HG03469 (cell line): ENCODE results near the gene RAB9B.
"Not testable (repeated sequence)": the region's sequence is repeated elsewhere in the genome, so short reads cannot be mapped to it uniquely, and the experiment has no call there.

Source experiments
- ATAC-seq: cut with Tn5 transposase; IDR thresholded peaks from one replicate; pipeline ENCODE4 v1.9.1; 2021; ENCODE audit warnings: mild to moderate bottlenecking, moderate library complexity, moderate number of reproducible peaks; ENCODE audit not compliant: unreplicated experiment

RAB9B gene, protein sequence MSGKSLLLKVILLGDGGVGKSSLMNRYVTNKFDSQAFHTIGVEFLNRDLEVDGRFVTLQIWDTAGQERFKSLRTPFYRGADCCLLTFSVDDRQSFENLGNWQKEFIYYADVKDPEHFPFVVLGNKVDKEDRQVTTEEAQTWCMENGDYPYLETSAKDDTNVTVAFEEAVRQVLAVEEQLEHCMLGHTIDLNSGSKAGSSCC

GRCh38 chrX:103831803-103832544, at the start of gene RAB9B:
Gene RAB9B, minus strand, starts transcription at chrX:103832257. Its CDS starts 6,473 bp downstream, at chrX:103825784.
- ATAC-seq: peak; percentile 60

DNA sequence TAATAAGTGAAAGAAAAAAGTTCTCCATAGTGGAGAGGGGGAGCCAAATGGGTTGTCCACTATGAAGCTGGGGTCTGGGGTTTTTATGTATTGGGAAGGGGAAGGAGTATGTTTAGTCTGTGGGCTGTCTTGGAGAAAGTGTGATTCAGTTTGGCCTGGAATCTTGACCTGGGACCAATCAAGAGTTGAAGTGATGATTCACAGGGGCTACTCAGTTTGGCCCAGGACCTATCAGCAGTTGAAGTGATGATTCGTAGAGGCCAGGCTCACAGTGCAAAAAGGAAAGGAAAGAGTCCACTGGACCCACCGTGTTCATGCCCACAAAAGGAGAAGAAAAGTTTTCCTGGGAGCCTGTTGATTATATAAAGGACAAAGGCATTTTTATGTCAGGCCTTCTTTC, 47.3 kb upstream of the RAB9B start:
- ATAC-seq: no peak

DNA sequence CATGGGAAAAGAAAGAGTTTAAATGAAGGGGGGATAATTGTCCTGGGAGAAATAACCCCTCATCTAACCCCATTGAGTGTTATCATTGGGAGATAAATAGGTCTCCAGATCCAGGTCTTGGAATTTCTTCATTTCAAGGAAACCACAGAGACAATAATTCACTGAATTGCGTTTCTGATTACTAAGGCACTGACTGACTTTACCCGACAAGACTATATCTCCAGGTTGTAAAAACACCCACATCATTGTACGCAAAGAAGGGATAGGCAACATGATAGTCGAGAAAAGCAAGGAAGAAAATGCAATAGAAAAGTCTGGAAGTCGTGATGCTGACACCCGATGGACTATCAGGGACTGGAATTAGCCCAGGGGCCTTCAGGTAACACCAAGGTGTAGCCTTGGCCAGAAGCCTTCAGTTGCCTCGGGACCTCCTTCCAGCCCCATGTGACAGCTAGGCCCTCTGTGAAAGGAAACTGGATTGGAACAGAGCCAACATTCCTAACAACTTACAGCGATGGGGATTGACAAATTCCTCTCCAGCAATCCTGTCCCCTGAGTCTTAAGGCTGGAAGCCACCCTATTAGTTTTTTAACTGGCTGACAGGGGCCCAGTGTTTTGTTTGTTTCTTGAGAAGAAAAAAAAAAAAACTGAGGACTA, 46.5 kb upstream of the RAB9B start:
- ATAC-seq: no peak

- ATAC-seq: no peak
Observed at GRCh38 chrX:103877571-103877970, 45.5 kb upstream of the RAB9B start.

DNA sequence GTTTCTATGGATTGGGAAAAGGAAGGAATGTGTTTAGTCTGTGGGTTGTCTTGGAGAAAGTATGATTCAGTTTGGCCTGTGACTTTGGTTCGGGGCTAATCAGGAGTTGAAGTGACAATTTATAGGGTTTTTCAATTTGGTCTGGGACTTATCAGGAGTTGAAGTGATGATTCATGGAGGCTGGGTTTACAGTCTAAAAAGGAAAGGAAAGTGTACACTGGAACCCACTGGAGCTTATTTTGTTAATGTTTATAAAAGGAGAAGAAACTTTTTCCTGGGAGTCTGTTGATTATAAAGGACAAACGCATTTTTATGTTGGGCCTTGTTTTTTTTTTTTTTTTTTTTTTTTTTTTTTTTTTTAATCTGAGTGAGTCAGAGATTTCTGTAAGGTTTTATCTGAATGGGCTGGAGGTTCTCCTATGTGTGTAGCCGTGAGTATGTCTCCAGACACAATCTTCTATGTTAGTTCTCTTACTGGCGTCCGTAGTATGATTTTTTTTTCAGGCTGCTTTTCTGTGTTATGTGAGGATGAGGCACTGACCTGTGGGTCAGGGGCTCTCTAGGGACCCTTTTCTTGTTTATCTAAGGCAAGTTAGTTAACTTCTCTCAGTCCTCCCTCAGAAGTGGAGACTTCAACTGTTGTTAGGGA, 33.0 kb upstream of the RAB9B start:
- no peak for ATAC-seq

DNA sequence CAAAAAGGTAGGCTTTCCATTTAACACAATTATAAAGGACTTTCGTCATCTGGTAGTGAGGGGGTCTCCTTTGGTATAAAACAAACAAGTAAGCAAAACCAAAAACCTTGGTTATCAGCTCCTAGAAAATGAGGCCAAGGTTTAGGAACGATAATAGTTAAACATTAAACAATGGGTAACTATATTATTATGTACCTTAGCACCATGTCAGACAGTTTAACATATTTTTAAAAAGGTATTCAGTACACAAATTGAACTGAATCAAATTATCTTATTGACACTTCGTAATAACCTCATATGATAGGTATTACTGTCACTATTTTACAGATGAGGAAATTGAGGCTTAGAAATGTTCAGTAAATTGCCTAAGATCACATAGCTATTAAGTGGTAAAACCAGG, 32.1 kb upstream of the RAB9B start:
- ATAC-seq: no peak

DNA sequence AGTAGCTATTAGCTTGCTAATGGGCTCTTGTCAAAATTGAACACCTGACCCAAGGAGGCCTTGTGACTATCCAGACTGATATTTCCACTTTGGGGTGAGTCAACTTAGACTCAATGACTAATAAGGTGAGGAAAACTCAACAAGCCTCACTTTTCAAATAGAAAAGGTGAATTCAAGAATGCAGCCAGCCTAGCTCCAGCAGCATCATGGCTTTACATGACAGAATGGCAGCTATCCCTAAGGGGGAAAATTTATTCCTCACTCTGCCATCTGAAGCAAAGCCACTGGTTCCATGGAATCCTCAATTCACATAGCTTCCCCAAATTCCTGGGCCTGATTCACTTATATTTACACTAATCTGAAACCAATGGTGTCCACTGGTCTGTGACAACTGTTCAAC, 29.1 kb upstream of the RAB9B start:
- ATAC-seq: no peak

- ATAC-seq: no peak
Observed at GRCh38 chrX:103849558-103849957, 17.5 kb upstream of the RAB9B start.

- no peak for ATAC-seq
Observed at GRCh38 chrX:103847174-103847870, 15.3 kb upstream of the RAB9B start.

DNA sequence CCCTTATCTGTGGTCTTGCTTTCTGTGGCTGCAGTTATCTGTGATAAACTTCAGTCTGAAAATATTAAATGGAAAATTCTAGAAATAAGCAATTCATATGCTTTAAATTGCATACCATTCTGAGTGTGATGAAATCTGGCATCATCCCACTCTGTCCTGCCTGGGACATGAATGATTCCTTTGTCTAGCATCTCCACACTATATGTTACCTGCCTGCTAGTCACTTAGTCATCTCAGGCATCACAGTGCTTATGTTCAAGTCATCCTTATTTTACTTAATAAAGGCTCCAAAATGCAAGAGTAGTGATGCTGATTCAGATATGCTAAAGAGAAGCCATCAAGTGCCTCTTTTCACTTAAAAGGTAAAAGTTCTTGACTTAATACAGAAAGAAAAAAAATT, 14.3 kb upstream of the RAB9B start:
- ATAC-seq: no peak

DNA sequence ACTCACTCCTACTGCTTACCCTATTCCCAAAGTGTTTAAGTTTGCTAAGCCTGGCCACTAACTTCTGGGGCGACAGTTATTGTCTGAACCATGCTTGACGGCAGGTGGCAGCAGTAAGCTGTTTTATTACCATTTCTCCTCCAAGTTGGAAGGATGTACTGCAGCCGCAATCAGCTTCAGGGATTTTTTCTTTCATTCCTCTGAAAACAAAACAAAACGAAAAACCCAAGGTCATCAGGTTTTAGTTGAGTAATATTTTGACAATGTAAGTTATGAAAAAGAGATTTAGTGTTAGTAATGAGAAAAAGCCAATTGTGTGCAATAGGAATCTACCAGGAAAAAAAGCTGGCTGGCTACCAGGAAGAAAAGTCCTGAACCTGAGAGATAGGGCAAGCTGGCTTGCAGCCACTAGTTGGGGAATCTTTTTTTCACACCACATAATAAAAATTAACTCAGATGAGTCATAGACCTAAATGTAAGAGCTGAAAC, 13.2 kb upstream of the RAB9B start:
- peak; percentile 67 for ATAC-seq

DNA sequence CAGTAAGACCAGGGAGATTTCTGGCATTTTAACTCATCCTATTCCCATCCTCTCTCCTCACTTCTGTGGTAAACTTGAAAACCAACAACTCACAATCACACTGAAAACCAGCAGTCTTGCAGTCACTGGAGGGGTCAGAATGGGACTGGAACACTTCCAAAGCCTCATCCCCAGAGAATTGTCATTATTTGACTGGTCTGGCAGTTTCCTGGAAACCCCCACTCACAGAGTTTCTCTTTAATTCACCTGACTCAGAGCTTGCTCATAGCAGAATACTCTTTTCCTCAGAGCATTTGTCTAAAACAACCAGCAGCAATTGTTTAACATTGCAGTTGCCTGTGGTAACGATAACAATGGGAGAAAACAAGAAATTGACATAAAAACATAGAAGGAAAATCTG, 7.3 kb upstream of the RAB9B start:
- ATAC-seq: no peak

DNA sequence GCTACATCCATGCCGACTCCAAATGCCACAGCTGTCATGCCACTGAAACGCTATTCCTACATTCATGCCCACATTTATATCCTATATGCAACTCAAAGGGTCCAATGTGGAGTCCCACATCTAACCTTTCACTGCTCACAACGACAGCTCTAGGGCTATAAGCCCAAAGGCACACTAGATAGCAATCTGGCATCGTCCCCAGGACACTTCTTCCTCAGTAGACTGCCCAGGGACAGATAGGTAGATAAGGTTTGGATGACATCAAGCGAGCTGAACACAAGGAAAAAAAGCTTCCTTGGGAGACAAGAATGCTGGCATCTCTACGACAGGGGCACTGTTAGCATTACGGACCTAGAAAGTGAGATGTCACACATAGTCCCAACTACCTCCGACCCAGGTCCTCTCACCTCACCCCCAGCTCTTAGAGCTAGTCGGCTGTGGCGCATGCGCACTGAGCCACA, 685 bp downstream of the RAB9B start:
- no peak for ATAC-seq

- no peak for ATAC-seq
Observed at GRCh38 chrX:103830848-103831247, 1.2 kb downstream of the RAB9B start.

DNA sequence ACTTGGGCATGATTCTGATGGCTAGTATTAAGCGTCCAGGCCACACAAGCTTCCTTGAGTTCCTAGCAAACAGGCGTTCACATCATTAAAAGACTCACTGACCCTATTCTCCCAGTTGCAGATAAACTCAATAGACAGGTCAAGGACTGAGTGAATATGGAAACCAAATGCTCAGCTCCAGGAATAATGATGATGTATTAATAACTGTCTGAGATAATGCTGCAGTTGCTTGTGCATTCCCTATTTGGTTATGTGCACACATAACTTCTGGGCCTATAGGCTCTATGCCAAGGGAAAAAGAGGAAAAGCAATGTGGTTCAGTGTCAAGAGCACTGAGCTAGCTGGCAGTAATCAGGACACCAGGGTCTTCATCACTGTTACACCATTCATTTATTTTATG, 3.5 kb downstream of the RAB9B start:
- no peak for ATAC-seq

GRCh38 chrX:103825881-103826280, 6.2 kb downstream of the RAB9B start:
- no peak for ATAC-seq

- ATAC-seq: no peak
Observed at GRCh38 chrX:103823591-103823990, 8.5 kb downstream of the RAB9B start.

- not testable (repeated sequence) for ATAC-seq
Observed at GRCh38 chrX:103820802-103821201, 11.3 kb downstream of the RAB9B start.

DNA sequence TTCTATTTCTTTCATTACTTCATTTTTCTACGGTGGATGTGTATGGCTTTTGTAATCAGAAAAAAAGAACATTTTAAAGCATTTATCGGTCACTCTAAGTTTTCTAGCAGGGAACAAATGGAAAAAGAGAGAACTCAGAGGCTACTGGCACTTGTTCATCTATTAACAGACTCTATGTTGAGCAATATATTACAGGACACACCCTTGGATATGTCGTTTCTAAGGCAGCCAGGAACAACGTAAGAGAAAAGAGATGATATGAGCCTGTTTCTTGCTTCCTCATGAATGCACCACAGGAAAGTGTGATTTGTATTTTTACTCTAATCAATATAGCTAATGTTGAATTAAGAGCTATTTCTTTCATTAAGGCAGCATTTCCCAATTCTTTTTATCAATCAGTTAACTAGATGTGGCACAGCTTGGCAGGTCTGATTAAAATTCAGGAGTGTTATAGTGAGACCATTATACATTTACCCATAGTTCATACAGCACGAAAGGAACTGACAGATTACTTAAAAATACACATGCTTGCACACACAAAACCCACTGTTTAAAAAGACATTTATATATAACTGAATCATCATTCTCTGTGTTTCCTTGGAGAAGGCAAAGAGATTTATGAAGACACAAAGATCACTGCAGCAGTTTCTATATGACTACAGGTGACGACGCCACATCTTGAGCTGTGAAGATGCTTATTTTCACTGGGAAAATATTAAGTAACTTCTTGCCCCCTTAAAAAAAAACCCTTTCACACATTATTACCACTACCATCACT, 13.0 kb downstream of the RAB9B start:
- no peak for ATAC-seq

DNA sequence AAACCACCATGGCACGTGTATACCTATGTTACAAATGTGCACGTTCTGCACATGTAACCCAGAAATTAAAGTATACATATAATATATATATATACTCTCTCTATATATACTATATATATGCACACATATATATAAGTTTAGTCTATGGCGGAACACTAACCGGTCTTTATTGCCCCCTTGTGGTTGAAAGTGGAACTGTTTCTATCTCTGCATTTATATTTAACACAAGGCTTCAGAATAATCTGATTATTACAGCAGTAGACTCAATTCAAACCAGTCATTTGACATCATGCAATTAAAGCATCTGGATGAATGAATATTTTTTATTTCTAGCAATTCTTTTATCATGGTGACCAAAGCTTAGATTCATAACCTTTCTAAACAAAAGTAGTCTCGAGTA, 14.6 kb downstream of the RAB9B start:
- ATAC-seq: no peak
